ENCODE results near the gene GALNT1. TPM values are rescaled to one million over a fixed set of nuclear protein-coding genes. Genes with fewer than 3 reads are reported as not detected.

Gene GALNT1
- total RNA-seq, 1 experiment from 2014 or later = 54.7 TPM

DNA sequence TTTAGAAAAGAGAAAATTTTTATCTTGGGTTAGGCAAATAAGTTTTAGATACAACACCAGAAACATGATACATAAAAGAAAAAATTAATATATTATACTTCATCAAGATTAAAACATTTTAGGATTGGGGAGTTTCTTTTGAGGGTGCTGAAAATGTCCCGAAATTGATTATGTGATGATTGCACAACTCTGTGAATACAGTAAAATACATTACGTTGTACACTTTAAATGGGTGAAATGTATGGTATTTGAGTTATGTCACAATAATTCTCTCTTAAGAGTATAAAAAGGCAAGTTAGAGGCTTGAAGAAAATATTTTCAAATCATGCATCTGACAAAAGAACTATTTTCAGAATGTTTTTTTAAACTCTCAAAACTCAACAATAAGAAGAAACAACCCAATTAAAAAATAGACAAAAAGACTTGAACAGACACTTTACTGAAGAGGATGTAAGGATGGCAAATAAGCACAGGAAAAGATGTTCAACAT is 47.6 kb upstream of the GALNT1 start:
- Histone ChIP-seq H3K9me2 (ENCODE audit: insufficient read depth) (no peaks in the 10 kb centered on the region; the same call in 1 of the 2 replicates), H3K36me3 (ENCODE audit: control insufficient read depth in 1 of 2, insufficient read depth in 2 of 2, low read length in 2 of 2) (no peaks in the 10 kb centered on the region), H3K9ac (ENCODE audit: low read length) (no peak overlapping the region), H3K27me3 (ENCODE audit: insufficient read depth, low read length) (no peaks in the 10 kb centered on the region), H3K4me3 (replicated peaks in 1 of 2; ENCODE audit: low read depth in 1 of 2, low read length in 2 of 2) (no peak overlapping the region), H3K4me2 (ENCODE audit: low read length) (no peak overlapping the region), H2AFZ (ENCODE audit: low read depth, low read length, poor library complexity, severe bottlenecking) (no peak overlapping the region), H3K27ac (ENCODE audit: low read depth, low read length) (no peak overlapping the region), H3K9me3 (ENCODE audit: control insufficient read depth in 1 of 2, insufficient read depth in 1 of 2, low read depth in 1 of 2, low read length in 2 of 2) (no peaks in the 10 kb centered on the region; a peak in 1 of 4 replicates), H4K20me1 (ENCODE audit: insufficient read depth) (no peaks in the 10 kb centered on the region), H3K4me1 (ENCODE audit: control insufficient read depth in 1 of 2, insufficient read depth in 2 of 2, low read length in 2 of 2) (no peaks in the 10 kb centered on the region), H3K79me2 (ENCODE audit: insufficient read depth, low read length) (no peaks in the 10 kb centered on the region)
- DNase-seq (ENCODE audit: low read depth, low spot score) (no peak), ATAC-seq (no peak)
- TF ChIP-seq CTCF (IDR thresholded peaks at IDR 0.05 in 2 of 3, conservative IDR thresholded peaks at IDR 0.05 in 1 of 3; ENCODE audit: borderline replicate concordance in 1 of 3, insufficient read depth in 1 of 3, low read depth in 2 of 3, low read length in 2 of 3) = no peak
- no peak for TF ChIP-seq ATF3 (IDR thresholded peaks at IDR 0.05)
- no TSS peak for BruUV-seq (replicated peaks)
- CTCF ChIA-PET = no interaction called here
- POLR2A ChIA-PET = no interaction called here
- intact Hi-C loops (cut with micrococcal nuclease) = no loop called here
- RAD21 ChIA-PET (ENCODE audit: low non-redundant PET in 1 of 2, low total read pairs in 2 of 2, uncharacterized antibody in 2 of 2, unreplicated experiment in 2 of 2) = no interaction called here

- RAD21 ChIA-PET (ENCODE audit: low non-redundant PET in 1 of 2, low total read pairs in 2 of 2, uncharacterized antibody in 2 of 2, unreplicated experiment in 2 of 2) = no interaction called here
- Histone ChIP-seq H3K9ac (ENCODE audit: low read length) (no peak overlapping the region), H3K27me3 (ENCODE audit: insufficient read depth, low read length) (no peaks in the 10 kb centered on the region), H4K20me1 (ENCODE audit: insufficient read depth) (no peaks in the 10 kb centered on the region), H3K9me2 (ENCODE audit: insufficient read depth) (no peaks in the 10 kb centered on the region), H3K4me1 (ENCODE audit: control insufficient read depth in 1 of 2, insufficient read depth in 2 of 2, low read length in 2 of 2) (no peaks in the 10 kb centered on the region), H3K4me3 (replicated peaks in 1 of 2; ENCODE audit: low read depth in 1 of 2, low read length in 2 of 2) (no peak overlapping the region), H3K9me3 (ENCODE audit: control insufficient read depth in 1 of 2, insufficient read depth in 1 of 2, low read depth in 1 of 2, low read length in 2 of 2) (no peaks in the 10 kb centered on the region; a peak in 1 of 4 replicates), H3K4me2 (ENCODE audit: low read length) (no peak overlapping the region), H3K36me3 (ENCODE audit: control insufficient read depth in 1 of 2, insufficient read depth in 2 of 2, low read length in 2 of 2) (no peaks in the 10 kb centered on the region), H3K27ac (ENCODE audit: low read depth, low read length) (no peak overlapping the region), H2AFZ (ENCODE audit: low read depth, low read length, poor library complexity, severe bottlenecking) (no peak overlapping the region), H3K79me2 (ENCODE audit: insufficient read depth, low read length) (no peaks in the 10 kb centered on the region)
- ATAC-seq (no peak), DNase-seq (ENCODE audit: low read depth, low spot score) (no peak)
- no TSS peak for BruUV-seq (replicated peaks)
- CTCF ChIA-PET = no interaction called here
- intact Hi-C loops (cut with micrococcal nuclease) = no loop called here
- POLR2A ChIA-PET = no interaction called here
- TF ChIP-seq, protein P1, sequence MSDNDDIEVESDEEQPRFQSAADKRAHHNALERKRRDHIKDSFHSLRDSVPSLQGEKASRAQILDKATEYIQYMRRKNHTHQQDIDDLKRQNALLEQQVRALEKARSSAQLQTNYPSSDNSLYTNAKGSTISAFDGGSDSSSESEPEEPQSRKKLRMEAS (IDR thresholded peaks at IDR 0.05) = no peak
- TF ChIP-seq REST (IDR thresholded peaks at IDR 0.05; ENCODE audit: low read depth) (no peak), CTCF (IDR thresholded peaks at IDR 0.05 in 2 of 3, conservative IDR thresholded peaks at IDR 0.05 in 1 of 3; ENCODE audit: borderline replicate concordance in 1 of 3, insufficient read depth in 1 of 3, low read depth in 2 of 3, low read length in 2 of 3) (no peak), ZBTB33 (IDR thresholded peaks at IDR 0.05; ENCODE audit: extremely low read depth, insufficient replicate concordance, low read length) (no peak)
Measured at GRCh38 chr18:35535297-35535696, 46.2 kb upstream of the GALNT1 start.
